Amniotic stem cell (primary cell): ENCODE measurements around the gene LCN6.

ENCODE experiments used
- DNase-seq: peaks from one replicate; lab custom pipeline; 2025; lab: John Stamatoyannopoulos, UW

LCN6 gene

DNA sequence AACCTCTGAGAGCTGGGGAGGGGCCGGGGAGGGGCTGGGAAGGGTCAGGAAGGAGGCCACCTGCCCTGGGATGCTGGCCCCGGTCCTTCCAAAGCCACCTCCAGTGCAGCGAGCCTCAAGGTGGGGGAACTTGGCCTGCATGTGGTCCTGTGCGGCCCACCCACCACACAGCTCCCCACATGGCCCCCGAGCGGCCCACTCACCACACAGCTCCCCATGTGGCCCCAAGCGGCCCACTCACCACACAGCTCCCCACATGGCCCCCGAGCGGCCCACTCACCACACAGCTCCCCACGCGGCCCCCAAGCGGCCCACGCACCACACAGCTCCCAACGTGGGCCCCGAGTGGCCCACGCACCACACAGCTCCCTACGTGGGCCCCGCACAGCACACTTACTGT, 3.6 kb downstream of the LCN6 start:
- no peak for DNase-seq

DNA sequence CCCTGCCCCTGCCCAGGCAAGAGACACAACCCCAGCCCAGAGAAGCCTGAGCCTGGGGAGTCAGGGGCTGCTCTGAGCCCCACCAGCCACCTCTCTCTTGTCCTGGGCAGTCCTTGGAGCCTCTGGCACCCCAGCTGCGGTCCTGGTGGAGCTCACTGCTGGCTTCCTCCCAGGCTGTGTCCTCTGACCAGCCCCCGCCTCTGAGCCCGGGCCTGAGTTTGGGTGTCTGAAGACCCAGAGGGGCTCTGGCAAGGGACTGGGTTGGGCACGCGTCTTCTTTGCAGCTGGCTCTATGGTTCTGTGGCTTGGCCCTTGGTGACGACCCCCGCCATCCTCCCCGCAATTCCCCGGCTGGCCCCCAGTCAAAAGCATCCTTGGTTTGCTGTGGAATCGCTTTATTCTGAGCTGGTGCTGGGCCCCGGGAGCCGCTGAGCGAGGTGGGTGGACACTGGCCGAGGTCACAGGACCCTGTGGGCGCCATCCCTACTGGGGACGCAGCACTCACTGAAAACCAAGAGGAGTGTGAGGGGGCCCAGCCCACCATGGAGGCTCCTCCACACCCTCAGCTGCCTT, 4.6 kb downstream of the LCN6 start:
- DNase-seq, result no peak

GRCh38 chr9:136742591-136743391, 5.5 kb downstream of the LCN6 start, which contains the start of gene LCN10:
Gene LCN10 (minus strand): TSS chr9:136742940. CDS start chr9:136742903, 37 bp downstream.
- no peak for DNase-seq

- DNase-seq, result no peak
Measured at GRCh38 chr9:136741883-136742571, 6.3 kb downstream of the LCN6 start.

- DNase-seq, result no peak
Measured at GRCh38 chr9:136740971-136741882, 7.1 kb downstream of the LCN6 start.

- no peak for DNase-seq
Measured at GRCh38 chr9:136740491-136740890, 7.8 kb downstream of the LCN6 start.

- no peak for DNase-seq
Measured at GRCh38 chr9:136740069-136740468, 8.3 kb downstream of the LCN6 start.

DNA sequence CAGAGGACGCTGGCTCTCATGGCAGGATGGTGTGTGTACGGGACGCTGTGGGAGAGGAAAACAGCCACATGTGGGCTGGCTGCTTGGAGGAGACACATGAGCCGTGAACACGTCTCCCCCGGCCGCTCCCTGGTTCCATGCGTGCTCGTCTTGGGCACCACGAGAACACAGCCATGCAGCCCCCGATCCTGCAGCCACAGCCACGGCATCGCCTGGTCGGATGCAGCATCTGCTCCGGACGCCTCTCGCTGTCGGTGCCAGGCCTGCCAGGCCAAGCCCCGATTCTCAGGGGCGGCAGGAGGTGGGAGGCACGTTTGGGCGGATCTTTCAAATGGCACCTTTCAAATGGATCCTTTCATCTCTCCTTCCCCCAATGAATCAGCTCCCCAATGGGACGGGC, 8.8 kb downstream of the LCN6 start:
- DNase-seq, result no peak

DNA sequence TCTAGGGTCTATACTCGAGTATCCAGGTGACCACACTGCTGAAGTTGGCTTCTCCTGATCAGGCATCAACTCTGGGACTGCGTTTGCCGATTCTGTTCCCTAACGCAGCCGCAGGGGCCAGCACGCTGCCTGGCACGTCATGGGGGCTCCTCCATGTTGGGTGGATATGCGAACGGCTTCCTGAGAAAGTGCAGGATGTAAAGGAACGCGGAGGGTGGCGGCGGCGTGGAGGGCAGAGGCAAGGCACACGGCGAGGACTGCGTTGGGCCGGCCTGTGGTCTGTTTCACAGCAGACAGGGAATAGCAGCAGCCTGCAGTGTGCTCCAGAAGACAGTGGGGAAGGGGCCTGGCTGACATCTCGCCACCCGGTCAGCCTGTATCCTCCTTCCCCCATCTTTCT, 9.4 kb downstream of the LCN6 start:
- no peak for DNase-seq

DNA sequence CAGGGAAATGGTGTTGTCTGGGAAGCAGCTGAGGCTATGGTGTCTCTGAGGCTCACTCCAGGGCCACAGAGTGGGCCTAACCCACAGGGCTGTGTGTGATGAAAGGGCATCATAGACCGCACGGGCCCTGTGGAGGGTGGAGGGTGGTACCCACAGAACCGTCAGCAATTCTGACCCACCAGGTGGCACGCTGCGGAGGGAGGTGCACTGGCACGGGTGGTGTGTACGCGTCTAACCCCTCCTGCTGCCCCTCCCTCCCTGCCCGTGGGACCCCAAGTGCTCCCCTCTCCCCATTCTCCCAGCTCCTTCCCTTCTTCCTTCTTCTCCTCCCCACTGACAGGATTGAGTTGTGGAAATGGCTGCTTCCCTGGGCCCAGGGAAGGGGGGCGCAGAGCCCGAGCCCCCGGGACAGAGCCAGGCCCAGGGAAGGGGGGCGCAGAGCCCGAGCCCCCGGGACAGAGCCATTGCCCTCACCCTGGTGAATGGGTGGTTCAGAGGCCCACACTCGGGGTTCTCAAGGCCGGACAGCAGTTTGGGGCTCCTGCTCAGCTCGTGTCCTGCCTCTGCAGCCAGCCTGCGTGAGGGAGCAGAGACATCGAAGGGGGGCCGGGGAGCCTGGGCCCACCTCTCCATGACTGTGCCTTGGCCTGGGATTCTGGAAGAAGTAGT, 12.4 kb downstream of the LCN6 start:
- no peak for DNase-seq

- DNase-seq, result no peak
Measured at GRCh38 chr9:136734837-136735496, 13.4 kb downstream of the LCN6 start.

- DNase-seq, result no peak
Measured at GRCh38 chr9:136733611-136734010, 14.7 kb downstream of the LCN6 start.

DNA sequence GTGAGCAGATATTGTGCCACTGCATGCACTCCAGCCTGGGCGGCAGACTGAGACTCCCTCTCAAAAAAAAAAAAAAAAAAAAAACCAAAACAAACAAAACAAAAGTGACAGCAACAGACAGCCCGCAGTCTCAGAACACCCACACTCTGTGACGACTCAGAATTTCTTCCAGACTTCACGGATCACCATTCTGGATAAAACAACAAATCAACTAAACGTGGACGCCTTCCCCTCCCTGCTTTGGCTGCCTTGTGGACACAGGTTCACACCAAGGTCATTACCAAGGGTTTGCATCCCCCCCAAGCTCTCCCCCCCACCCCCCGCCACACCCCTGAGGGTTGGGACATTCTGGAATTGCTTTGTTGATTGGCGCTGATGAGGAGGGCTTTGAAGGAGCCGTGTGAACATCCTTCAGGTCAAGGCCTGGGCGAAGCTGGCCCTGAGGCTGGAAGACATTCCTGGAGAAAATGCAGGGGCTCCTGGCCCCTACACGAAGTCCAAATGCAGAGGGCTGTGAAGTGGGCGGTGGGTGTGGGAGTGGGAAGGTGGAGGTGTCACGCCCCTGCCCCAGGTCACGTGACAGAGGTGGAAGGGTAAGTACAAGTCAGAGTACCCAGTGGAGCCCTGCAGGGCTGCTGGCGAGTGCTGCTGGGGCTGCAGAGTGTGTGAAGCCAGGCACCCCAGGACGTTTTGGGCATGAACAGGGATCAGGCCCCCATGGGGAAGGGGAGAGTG, 15.7 kb downstream of the LCN6 start:
- DNase-seq, result no peak

DNA sequence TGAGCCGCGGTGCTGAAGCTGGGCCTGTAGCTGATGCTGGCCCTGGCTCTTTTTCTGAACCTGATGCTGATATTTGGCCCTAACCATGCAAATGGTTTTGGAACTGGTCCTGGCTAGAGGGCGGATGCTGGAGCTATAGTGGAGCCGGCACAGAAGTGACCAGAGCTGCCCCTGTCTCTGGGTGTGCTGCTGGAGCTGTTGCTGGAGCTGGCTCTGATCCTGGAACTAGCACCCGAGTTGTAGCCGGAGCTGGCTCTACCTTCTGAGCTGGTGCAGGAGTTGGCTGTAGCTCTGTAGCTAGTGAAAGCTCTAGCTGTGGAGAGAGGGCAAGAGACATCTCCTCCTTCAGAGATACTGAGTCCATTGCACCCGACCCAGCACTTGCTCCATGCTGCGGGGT, 18.4 kb downstream of the LCN6 start:
- no peak for DNase-seq

GRCh38 chr9:136729144-136729543, 19.2 kb downstream of the LCN6 start:
- no peak for DNase-seq

DNA sequence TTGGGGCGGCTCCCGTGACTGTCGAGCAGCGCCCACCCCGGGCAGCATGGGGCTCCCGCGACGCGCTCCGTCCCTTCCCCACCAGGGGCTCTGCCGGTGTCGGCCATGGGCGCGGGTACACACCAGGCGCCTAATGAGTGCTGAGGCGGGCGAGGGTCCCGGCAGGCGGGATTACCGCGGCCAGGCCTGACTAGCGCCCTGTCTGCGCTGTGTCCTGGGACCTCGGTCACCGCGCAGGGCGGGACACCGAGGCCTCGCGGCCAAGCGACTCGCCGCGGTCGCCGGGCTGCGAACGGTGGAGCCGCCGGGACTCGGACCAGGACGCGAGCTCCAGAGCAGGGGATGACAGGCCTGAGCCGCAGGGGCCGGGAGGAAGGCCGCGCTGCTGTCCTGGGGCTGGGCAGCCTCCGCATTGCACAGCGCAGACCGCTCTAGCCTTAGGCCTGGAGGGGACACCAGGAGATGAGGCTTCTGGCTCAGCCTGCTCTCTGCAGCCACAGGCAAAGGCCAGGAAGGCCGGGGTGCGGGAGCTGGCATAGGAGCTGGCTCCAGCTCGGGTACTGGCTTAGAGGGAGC, 19.7 kb downstream of the LCN6 start:
- DNase-seq, result no peak

DNA sequence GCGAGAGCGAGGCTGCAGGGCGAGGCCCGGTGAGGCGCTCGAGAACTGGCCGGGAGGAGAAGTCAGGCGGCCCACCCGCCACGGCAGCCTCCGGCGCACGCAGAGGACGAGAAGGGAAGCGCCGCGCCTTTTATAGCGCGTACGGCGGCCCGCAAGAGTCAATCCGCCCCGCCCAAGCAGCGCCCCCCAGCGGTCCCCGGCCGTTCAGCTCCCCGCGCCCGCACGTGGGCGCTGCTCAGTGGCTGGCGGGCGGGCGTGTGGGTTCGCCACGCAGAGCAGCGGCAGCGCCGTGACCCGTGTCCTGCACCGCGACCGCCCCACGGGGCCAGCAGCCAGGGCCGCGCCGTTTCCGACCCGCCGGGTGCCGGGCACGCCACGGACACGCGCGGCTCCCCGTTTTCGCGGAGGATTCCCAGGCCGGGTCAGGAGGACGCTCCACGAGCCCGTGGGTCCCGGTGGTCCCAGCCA, 20.2 kb downstream of the LCN6 start:
- peak; percentile 48 for DNase-seq

DNA sequence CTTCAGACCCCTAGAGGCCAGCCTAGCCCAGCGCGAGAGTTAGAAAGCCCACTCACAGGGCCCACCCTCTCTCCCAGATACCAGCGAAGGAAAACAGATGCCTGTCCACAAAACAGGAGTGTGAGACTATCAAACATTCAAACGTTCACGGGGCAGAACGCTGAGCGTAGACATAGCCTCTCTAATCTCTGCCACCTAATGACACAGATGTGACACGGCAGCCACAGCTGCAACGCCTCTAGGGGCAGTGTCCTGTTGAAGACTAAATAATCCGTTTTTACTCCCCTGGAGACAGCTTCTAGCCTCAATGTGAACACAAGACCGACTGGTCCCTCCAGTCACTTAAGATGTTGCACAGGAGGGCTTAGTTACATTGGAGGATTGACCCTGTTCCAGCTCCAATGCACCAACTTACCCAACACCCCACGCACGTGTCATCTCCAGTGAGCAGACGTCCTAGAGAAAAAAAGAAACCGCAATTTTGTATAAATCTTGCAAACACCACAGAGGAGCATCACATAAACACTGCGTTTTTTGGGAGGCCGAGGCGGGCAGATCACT, 21.6 kb downstream of the LCN6 start:
- DNase-seq, result no peak

DNA sequence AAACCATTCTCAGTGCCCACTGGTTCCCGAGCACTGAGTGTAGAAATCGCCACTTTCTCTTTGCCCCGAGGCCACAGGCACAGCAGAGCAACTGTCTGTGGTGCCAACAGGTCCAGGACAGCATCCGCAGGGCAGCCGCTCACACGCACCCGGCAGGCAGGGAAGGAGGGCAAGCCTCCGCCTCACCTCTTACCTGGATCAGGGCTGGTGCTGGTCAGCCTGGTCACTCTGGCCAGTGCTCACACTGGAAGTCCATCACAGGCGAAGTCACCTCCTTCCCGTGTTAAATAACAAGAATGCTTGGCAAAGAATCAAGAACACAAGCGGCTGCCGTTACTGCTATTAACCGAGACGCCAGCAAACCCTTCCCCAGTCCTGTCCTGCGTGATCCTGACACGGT, 22.2 kb downstream of the LCN6 start:
- DNase-seq, result no peak
